ENCODE measurements around the gene FLOT2.
A peak's percentile ranks its signal among the peaks of the same experiment; 100 is the strongest.
"Not testable (repeated sequence)": the region's sequence is repeated elsewhere in the genome, so short reads cannot be mapped to it uniquely, and the experiment has no call there.

Gene FLOT2

GRCh38 chr17:28841901-28842281, 55.6 kb downstream of the FLOT2 start:
- TF ChIP-seq POLR2AphosphoS5 (IDR thresholded peaks at IDR 0.05; ENCODE audit: low read depth, low read length) (no peak), POU2F2 (IDR thresholded peaks at IDR 0.05; ENCODE audit: low read depth, low read length) (no peak), PAX5 (IDR thresholded peaks at IDR 0.05; ENCODE audit: insufficient read depth, low read length, severe bottlenecking) (no peak), POLR2A (IDR thresholded peaks at IDR 0.05; ENCODE audit: low read depth, low read length) (no peak), SPI1 (IDR thresholded peaks at IDR 0.05; ENCODE audit: low read depth, low read length) (no peak), TAF1 (IDR thresholded peaks at IDR 0.05; ENCODE audit: low read depth, low read length) (no peak)
- peak; percentile 68 for FAIRE-seq
- DNase-seq (ENCODE audit: insufficient read length, low spot score), result no peak

GRCh38 chr17:28839221-28839620, 58.3 kb downstream of the FLOT2 start:
- TF ChIP-seq POU2F2 (IDR thresholded peaks at IDR 0.05; ENCODE audit: low read depth, low read length), result no peak
- no peak for TF ChIP-seq POLR2A (IDR thresholded peaks at IDR 0.05; ENCODE audit: low read depth, low read length)
- no peak for FAIRE-seq
- DNase-seq (ENCODE audit: insufficient read length, low spot score), result no peak

DNA sequence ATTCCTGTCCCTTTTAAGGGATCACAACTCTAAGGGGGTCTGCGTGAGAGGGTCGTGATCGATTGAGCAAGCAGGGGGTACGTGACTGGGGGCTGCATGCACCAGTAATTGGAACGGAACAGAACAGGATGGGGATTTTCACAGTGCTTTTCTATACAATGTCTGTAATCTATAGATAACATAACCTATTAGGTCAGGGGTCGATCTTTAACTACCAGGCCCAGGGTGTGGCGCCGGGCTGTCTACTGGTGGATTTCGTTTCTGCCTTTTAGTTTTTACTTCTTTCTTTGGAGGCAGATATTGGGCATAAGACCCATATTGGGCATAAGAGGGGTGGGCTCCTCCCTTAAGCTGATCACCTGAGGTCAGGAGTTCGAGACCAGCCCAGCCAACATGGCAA, 61.0 kb downstream of the FLOT2 start:
- DNase-seq (ENCODE audit: insufficient read length, low spot score); FAIRE-seq: not testable (repeated sequence)

- FAIRE-seq (no peak), DNase-seq (ENCODE audit: insufficient read length, low spot score) (no peak)
- TF ChIP-seq POU2F2 (IDR thresholded peaks at IDR 0.05; ENCODE audit: low read depth, low read length), result no peak
- TF ChIP-seq POLR2AphosphoS5 (IDR thresholded peaks at IDR 0.05; ENCODE audit: low read depth, low read length), result no peak
- TF ChIP-seq TAF1 (IDR thresholded peaks at IDR 0.05; ENCODE audit: low read depth, low read length), result no peak
- TF ChIP-seq SPI1 (IDR thresholded peaks at IDR 0.05; ENCODE audit: low read depth, low read length), result no peak
- TF ChIP-seq PAX5 (IDR thresholded peaks at IDR 0.05; ENCODE audit: insufficient read depth, low read length, severe bottlenecking), result no peak
Observed at GRCh38 chr17:28834420-28834819, 63.1 kb downstream of the FLOT2 start.

All from GM12891 (cell line).